HCT116 (cell line): Measurements from ENCODE around the gene JDP2. TPM values are rescaled to one million over a fixed set of nuclear protein-coding genes. Genes with fewer than 3 reads are reported as not detected.

Source experiments
- ATAC-seq: fragments of 200-7000 bp; cut with Tn5 transposase; 2 replicates; pipeline ENCODE4 v1.9.1; 2020; ENCODE audit warnings: mild to moderate bottlenecking, moderate library complexity
- BruUV-seq: library from RNA; stranded (reverse); fragments of 400-500 nt; replicated peaks from 2 replicates; lab custom pipeline; 2021; lab: Mats Ljungman, UMichigan
- CTCF ChIA-PET: fragments of 300-600 bp; sonication (Branson Sonifier 250); formaldehyde crosslinking; loops from one replicate; lab custom pipeline; 2021; ENCODE audit warnings: antibody characterized with exemption; lab: Charles Lee
- POLR2A ChIA-PET: fragments of 300-600, 350-600 bp; sonication (Branson Sonifier 250); formaldehyde crosslinking; loops from one replicate; lab custom pipeline; 2021; ENCODE audit warnings: antibody characterized with exemption; lab: Charles Lee
- RAD21 ChIA-PET, 2 experiments: fragments of 300-600 bp; sonication (Branson Sonifier 250); formaldehyde crosslinking; loops; one replicate each; lab custom pipeline; 2023; ENCODE audit warnings: low total read pairs in 2 of 2; ENCODE audit not compliant: uncharacterized antibody in 2 of 2, unreplicated experiment in 2 of 2, low non-redundant PET in 1 of 2; lab: Charles Lee
- DNase-seq: peaks from one replicate; pipeline ENCODE4 v3.0.0-alpha.2; 2010; ENCODE audit warnings: low read depth, low spot score
- H2AFZ ChIP-seq: fragments of 200-600 bp; shearing (Covaris generic), sonication (generic); 2 replicates; pipeline ENCODE4 v1.6.1; 2017; ENCODE audit warnings: low read depth, mixed run types, mixed read lengths, antibody characterized with exemption, low read length; ENCODE audit not compliant: poor library complexity, severe bottlenecking
- H3K27ac ChIP-seq: 2 replicates; pipeline ENCODE4 v1.5.1; 2012; ENCODE audit warnings: low read depth, low read length
- H3K27me3 ChIP-seq: fragments of 200-600 bp; sonication (generic); 2 replicates; pipeline ENCODE4 v1.6.1; 2016; ENCODE audit warnings: mixed run types, low read length, mixed read lengths; ENCODE audit not compliant: insufficient read depth
- H3K36me3 ChIP-seq, 2 experiments: fragments of 200-500 bp in 1 of 2; fragments of 200-600 bp in 1 of 2; sonication (Bioruptor generic) in 1 of 2; sonication (generic) in 1 of 2; 2 replicates each; pipeline versions ENCODE4 v1.5.1 to v1.6.1; 2014 to 2016; ENCODE audit warnings: low read length in 2 of 2, inconsistent platforms in 1 of 2, mixed read lengths in 1 of 2, mixed run types in 1 of 2; ENCODE audit not compliant: insufficient read depth in 2 of 2, control insufficient read depth in 1 of 2
- H3K4me1 ChIP-seq, 2 experiments: fragments of 200-600 bp in 1 of 2; sonication (generic) in 1 of 2; 2 replicates each; pipeline versions ENCODE4 v1.5.1 to v1.6.1; 2012 to 2017; ENCODE audit warnings: low read length in 2 of 2, inconsistent platforms in 1 of 2, mild to moderate bottlenecking in 1 of 2, mixed read lengths in 1 of 2, mixed run types in 1 of 2, moderate library complexity in 1 of 2; ENCODE audit not compliant: insufficient read depth in 2 of 2, control insufficient read depth in 1 of 2
- H3K4me2 ChIP-seq: fragments of 200-600 bp; sonication (generic); 2 replicates; pipeline ENCODE4 v1.6.1; 2017; ENCODE audit warnings: mixed run types, low read length, mixed read lengths
- H3K4me3 ChIP-seq, 2 experiments: fragments of 200-600 bp in 1 of 2; sonication (generic) in 1 of 2; replicated peaks in 1 of 2; 2 replicates each; pipeline ENCODE4 v1.5.1; 2011 to 2016; ENCODE audit warnings: low read length in 2 of 2, control low read depth in 1 of 2, low read depth in 1 of 2, mild to moderate bottlenecking in 1 of 2, mixed read lengths in 1 of 2, mixed run types in 1 of 2
- H3K79me2 ChIP-seq: fragments of 200-600 bp; sonication (generic); 2 replicates; pipeline ENCODE4 v1.6.1; 2017; ENCODE audit warnings: mild to moderate bottlenecking, mixed run types, low read length, moderate library complexity, mixed read lengths; ENCODE audit not compliant: insufficient read depth
- H3K9ac ChIP-seq: fragments of 200-600 bp; sonication (generic); 2 replicates; pipeline ENCODE4 v1.6.1; 2016; ENCODE audit warnings: low read length, mixed read lengths
- H3K9me2 ChIP-seq: fragments of 200-600 bp; sonication (generic), shearing (Covaris generic); 2 replicates; pipeline ENCODE4 v1.6.1; 2017; ENCODE audit warnings: mixed run types, mild to moderate bottlenecking, moderate library complexity; ENCODE audit not compliant: insufficient read depth
- H3K9me3 ChIP-seq, 2 experiments: fragments of 200-500 bp in 1 of 2; fragments of 200-600 bp in 1 of 2; sonication (Bioruptor generic) in 1 of 2; sonication (generic) in 1 of 2; 2 replicates each; pipeline ENCODE4 v1.6.1; 2014 to 2017; ENCODE audit warnings: low read length in 2 of 2, mixed read lengths in 2 of 2, inconsistent platforms in 1 of 2, low read depth in 1 of 2, mild to moderate bottlenecking in 1 of 2, mixed run types in 1 of 2, moderate library complexity in 1 of 2; ENCODE audit not compliant: control insufficient read depth in 1 of 2, insufficient read depth in 1 of 2
- H4K20me1 ChIP-seq: fragments of 200-600 bp; sonication (generic), shearing (Covaris generic); 2 replicates; pipeline ENCODE4 v1.6.1; 2017; ENCODE audit warnings: mixed run types, mild to moderate bottlenecking, moderate library complexity; ENCODE audit not compliant: insufficient read depth
- CBX3 ChIP-seq: IDR thresholded peaks from 2 replicates; pipeline ENCODE4 v1.6.1; 2012; ENCODE audit warnings: low read depth
- CEBPB ChIP-seq: IDR thresholded peaks from 2 replicates; pipeline ENCODE4 v1.6.1; 2012; ENCODE audit warnings: low read depth
- CTCF ChIP-seq, 3 experiments: fragments of 200-600 bp in 1 of 3; sonication (generic) in 1 of 3; IDR thresholded peaks in 2 of 3; conservative IDR thresholded peaks in 1 of 3; 2 replicates each; pipeline ENCODE4 v1.5.1; 2012 to 2017; ENCODE audit warnings: low read depth in 2 of 3, low read length in 2 of 3, antibody characterized with exemption in 1 of 3, borderline replicate concordance in 1 of 3, control low read depth in 1 of 3, mild to moderate bottlenecking in 1 of 3, mixed read lengths in 1 of 3, mixed run types in 1 of 3, moderate library complexity in 1 of 3; ENCODE audit not compliant: insufficient read depth in 1 of 3
- EGR1 ChIP-seq: IDR thresholded peaks from 2 replicates; pipeline ENCODE4 v1.6.1; 2012; ENCODE audit warnings: low read depth
- EZH2 ChIP-seq: fragments of 200-600 bp; sonication (generic); IDR thresholded peaks from 2 replicates; pipeline ENCODE4 v1.6.1; 2017; ENCODE audit warnings: antibody characterized with exemption, mixed run types
- EZH2phosphoT487 ChIP-seq: fragments of 200-600 bp; IDR thresholded peaks from 2 replicates; pipeline ENCODE4 v1.6.1; 2018; ENCODE audit warnings: antibody characterized with exemption, borderline replicate concordance
- FOSL1 ChIP-seq: IDR thresholded peaks from 2 replicates; pipeline ENCODE4 v1.6.1; 2012; ENCODE audit warnings: low read depth
- JUND ChIP-seq: IDR thresholded peaks from 2 replicates; pipeline ENCODE4 v1.6.1; 2012
- POLR2A ChIP-seq: IDR thresholded peaks from 2 replicates; pipeline ENCODE4 v1.7.0; 2011; ENCODE audit warnings: borderline replicate concordance; ENCODE audit not compliant: insufficient read depth, insufficient read length; ENCODE audit errors: extremely low read depth
- POLR2AphosphoS5 ChIP-seq: IDR thresholded peaks from 2 replicates; pipeline ENCODE4 v1.6.1; 2011; ENCODE audit warnings: mild to moderate bottlenecking, low read depth, low read length, moderate library complexity
- RAD21 ChIP-seq: IDR thresholded peaks from 2 replicates; pipeline ENCODE4 v1.6.1; 2012; ENCODE audit warnings: low read depth, mild to moderate bottlenecking
- REST ChIP-seq: IDR thresholded peaks from 2 replicates; pipeline ENCODE4 v1.6.1; 2012; ENCODE audit warnings: low read depth
- SIN3A ChIP-seq: IDR thresholded peaks from 2 replicates; pipeline ENCODE4 v1.6.1; 2012; ENCODE audit warnings: low read depth
- SP1 ChIP-seq: IDR thresholded peaks from 2 replicates; pipeline ENCODE4 v1.6.1; 2012; ENCODE audit warnings: low read depth
- YY1 ChIP-seq: IDR thresholded peaks from 2 replicates; pipeline ENCODE4 v1.6.1; 2011; ENCODE audit warnings: low read length, low read depth, moderate library complexity, mild to moderate bottlenecking; ENCODE audit not compliant: insufficient replicate concordance; ENCODE audit errors: extremely low read depth
- ZBTB33 ChIP-seq: IDR thresholded peaks from 2 replicates; pipeline ENCODE4 v1.6.1; 2011; ENCODE audit warnings: mild to moderate bottlenecking, low read length, moderate library complexity; ENCODE audit not compliant: insufficient replicate concordance; ENCODE audit errors: extremely low read depth
- ZFX ChIP-seq: fragments of 450-650 bp; IDR thresholded peaks from 2 replicates; pipeline ENCODE4 v1.6.1; 2017
- ZNF274 ChIP-seq: fragments of 200-500 bp; sonication (Bioruptor generic); IDR thresholded peaks from 2 replicates; pipeline ENCODE4 v1.6.1; 2014; ENCODE audit warnings: mild to moderate bottlenecking, low read depth, low read length, inconsistent platforms
- intact Hi-C: fragments of 100-400 bp; cut with micrococcal nuclease; formaldehyde crosslinking; loops from 2 replicates; pipeline ENCODE4 v1.10.0; 2022
- total RNA-seq: library from RNA; stranded (reverse); gene quantifications from one replicate; pipeline ENCODE4 v1.2.1, GENCODE V29; 2021; ENCODE audit not compliant: unreplicated experiment

JDP2 gene
- total RNA-seq, 1 experiment from 2014 or later, result 25.4 TPM

- intact Hi-C loops, result no loop called here
- ChIA-PET CTCF (no interaction called here), POLR2A (interaction anchor here (0.7 kb wide), 1 partner anchor 568 kb away, joined by 3 read pairs; no protein-coding TSS in a partner anchor), RAD21 (no interaction called here)
- no peaks in the 10 kb centered on the region for H3K79me2 ChIP-seq
- no peak overlapping the region for H3K4me3 ChIP-seq
- H3K36me3 ChIP-seq, result 0 out of 4 replicates have a peak, but pooled peaks cover 0 to 2% of the 10 kb centered on the region in 2 experiments
- TF ChIP-seq ZNF274, result no peak
- TF ChIP-seq RAD21, result no peak
- TF ChIP-seq POLR2A, result no peak
- no peak for TF ChIP-seq EGR1
- no peak for TF ChIP-seq SP1
- TF ChIP-seq JUND, result no peak
- TF ChIP-seq CTCF (IDR thresholded peaks at IDR 0.05 in 2 of 3, conservative IDR thresholded peaks at IDR 0.05 in 1 of 3; ENCODE audit: borderline replicate concordance in 1 of 3, insufficient read depth in 1 of 3, low read depth in 2 of 3, low read length in 2 of 3), result no peak
- no peak for TF ChIP-seq ZFX
- no peak for TF ChIP-seq FOSL1
- no peak for TF ChIP-seq CBX3
- no peak for TF ChIP-seq REST
- no peak for TF ChIP-seq EZH2phosphoT487
- no peak for TF ChIP-seq POLR2AphosphoS5
- TF ChIP-seq YY1, result no peak
- TF ChIP-seq ZBTB33, result no peak
- no peak for TF ChIP-seq CEBPB
- TF ChIP-seq SIN3A, result no peak
- TF ChIP-seq EZH2, result no peak
- ATAC-seq, result no peak
- no peak overlapping the region for H2AFZ ChIP-seq
- no peaks in the 10 kb centered on the region for H3K9me3 ChIP-seq
- BruUV-seq, result no TSS peak
- H4K20me1 ChIP-seq, result no peaks in the 10 kb centered on the region
- H3K27me3 ChIP-seq, result no peaks in the 10 kb centered on the region
- H3K27ac ChIP-seq, result no peak overlapping the region
- peaks cover 0 to 8% of the 10 kb centered on the region in 2 experiments; a peak in 2 of 4 replicates for H3K4me1 ChIP-seq
- H3K4me2 ChIP-seq, result no peak overlapping the region
- no peak for DNase-seq
- H3K9ac ChIP-seq, result no peak overlapping the region
- H3K9me2 ChIP-seq, result no peaks in the 10 kb centered on the region
Measured at GRCh38 chr14:75437201-75438143, 9.7 kb downstream of the JDP2 start.
